ENCODE measurements around the gene WDR36.

WDR36 gene

GRCh38 chr5:111106320-111106948 is 14.3 kb downstream of the WDR36 start:
- no peak for DNase-seq

GRCh38 chr5:111107371-111107770 is 15.2 kb downstream of the WDR36 start:
- DNase-seq: no peak

GRCh38 chr5:111111956-111112355 is 19.8 kb downstream of the WDR36 start:
- DNase-seq: no peak

- DNase-seq: no peak
Observed at GRCh38 chr5:111113678-111114077, 21.5 kb downstream of the WDR36 start.

GRCh38 chr5:111115229-111115628 is 23.1 kb downstream of the WDR36 start:
- no peak for DNase-seq

DNA sequence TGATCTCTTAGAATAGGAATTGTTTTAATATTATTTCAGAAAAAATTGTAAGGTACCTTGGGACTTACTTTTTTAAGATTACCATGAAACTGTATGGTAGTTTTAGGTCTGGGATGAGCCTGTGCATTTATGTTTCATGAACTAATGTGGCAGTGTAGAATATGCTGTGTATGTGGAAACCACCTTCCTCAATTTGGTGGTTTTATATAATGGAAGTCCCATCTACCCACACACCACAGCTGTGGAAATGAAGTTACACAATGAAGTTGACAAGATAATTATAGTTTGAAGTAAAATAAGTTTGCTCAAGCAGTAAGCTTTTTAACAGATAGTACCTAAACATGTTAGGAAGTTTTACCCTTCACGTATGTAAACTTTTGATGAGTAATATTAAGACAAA is 24.4 kb downstream of the WDR36 start:
- DNase-seq: no peak

GRCh38 chr5:111117136-111117535 is 25.0 kb downstream of the WDR36 start:
- no peak for DNase-seq

- no peak for DNase-seq
Observed at GRCh38 chr5:111119221-111119620, 27.1 kb downstream of the WDR36 start.

- no peak for DNase-seq
Observed at GRCh38 chr5:111119856-111120255, 27.7 kb downstream of the WDR36 start.

GRCh38 chr5:111120911-111121310 is 28.8 kb downstream of the WDR36 start:
- DNase-seq: no peak

DNA sequence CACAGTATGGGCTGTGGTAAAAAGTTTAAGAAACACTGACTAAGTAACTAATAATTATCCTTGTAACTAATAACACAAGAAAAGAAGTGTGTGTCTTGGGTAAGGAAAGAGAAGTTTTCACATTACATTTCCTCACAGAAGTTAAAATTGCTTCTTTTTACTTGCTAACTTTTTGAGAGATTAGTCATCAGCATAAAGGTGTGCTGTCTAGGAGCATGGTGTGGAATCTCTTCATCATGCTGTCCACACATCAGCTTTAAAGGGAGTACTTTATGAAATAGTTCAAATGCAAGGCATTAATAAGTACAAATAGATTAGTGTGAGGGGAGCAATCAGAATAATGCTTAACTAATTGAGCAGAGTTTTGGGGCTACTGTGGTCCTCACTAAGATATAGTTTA is 29.8 kb downstream of the WDR36 start:
- no peak for DNase-seq

DNA sequence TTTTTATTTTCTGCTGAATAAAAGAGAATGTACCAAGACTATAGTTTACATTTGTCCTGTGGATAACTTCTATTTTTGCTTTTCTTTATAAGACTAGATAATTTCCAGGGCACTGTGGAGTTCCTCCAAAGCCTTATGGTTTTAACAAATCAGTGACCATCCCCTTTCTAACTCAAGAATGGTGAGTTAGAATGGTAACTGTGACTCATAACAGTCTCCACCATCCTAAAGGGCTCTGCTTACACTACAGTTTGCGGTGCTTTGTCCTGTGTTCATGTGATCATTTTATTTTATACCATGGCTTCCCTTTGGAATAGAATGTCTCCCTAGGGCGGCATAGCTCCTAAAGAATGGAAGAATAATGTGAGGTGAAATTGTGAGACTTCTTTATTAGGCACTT is 30.2 kb downstream of the WDR36 start:
- peak; percentile 14 for DNase-seq

- peak; percentile 14 for DNase-seq
Observed at GRCh38 chr5:111124793-111125192, 32.6 kb downstream of the WDR36 start.

DNA sequence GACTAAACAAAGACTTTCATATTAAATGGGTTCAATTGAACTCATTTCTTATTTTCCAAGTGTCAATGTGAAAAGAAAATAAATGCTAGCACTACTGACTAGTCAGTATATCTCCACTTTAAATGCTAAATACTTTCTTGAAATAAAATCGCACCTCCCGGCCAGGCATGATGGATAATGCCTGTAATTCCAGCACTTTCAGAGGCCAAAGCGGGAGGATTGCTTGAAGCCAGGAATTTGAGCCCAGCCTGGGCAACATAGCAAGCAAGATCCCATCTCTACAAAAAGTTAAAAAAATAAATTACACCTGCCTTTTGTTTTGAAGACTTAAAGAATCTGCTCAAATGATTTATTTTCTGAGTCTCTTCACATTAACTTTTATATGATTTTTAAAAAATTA is 34.7 kb downstream of the WDR36 start:
- no peak for DNase-seq

GRCh38 chr5:111127453-111128195 is 35.5 kb downstream of the WDR36 start:
- no peak for DNase-seq

DNA sequence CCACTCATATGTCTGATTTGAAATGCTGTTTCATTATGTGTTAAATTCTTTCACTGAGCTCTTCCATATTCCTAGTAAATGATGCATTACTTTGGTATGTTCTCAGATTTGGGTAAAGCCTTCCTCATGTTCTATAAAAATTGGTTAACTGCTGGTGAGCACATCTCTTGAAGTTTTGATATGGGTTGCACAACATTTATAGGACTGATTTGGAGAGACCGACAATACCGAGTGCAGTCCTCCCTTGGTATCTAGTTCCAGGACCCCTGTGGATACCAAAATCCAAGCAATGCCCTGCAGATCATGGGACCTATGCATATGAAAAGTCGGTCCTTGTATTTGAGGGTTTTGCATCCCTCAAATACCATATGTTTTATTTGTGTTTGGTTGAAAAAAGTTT is 37.8 kb downstream of the WDR36 start:
- DNase-seq: no peak

DNA sequence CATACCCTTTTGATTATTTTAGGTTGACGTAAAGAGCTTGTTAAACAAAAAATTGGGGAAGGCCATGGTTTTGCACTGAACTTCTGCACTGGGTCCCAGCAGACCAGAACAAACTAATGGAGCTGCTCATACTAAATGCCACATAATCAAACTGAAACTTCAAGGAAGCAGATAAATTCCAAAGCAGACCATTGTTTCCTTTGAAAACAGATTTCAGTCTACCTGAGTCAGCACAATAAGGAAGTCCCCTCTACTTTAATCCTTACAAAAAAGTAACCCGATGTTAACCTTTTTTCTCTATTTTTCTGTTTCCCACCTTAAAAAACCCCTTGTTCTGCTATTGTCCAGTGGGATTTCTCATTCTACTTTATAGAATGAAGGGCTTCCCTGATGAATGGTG is 39.2 kb downstream of the WDR36 start:
- DNase-seq: no peak

- no peak for DNase-seq
Observed at GRCh38 chr5:111132076-111132475, 39.9 kb downstream of the WDR36 start.

- no peak for DNase-seq
Observed at GRCh38 chr5:111132731-111133435, 40.7 kb downstream of the WDR36 start.

- DNase-seq: no peak
Observed at GRCh38 chr5:111133436-111133751, 41.2 kb downstream of the WDR36 start.

DNA sequence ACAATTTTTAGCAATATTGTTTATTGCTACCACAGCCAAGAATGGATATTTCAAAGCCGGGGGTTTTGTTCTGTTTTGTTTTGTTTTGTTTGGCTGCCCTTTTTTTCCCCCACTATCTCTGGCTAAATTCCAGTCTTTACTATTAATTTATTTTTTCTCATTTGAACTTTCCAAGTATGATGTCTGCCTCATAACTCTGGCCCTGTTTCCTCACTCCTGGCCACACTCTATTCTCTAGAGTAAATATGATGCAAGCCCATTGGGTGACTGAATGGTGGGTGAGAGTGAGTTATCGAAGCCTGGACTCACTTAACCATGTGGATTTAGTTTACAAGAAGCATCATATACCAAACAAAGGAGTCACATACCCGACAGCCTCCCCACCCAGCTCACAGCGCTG is 41.9 kb downstream of the WDR36 start:
- DNase-seq: no peak

DNA sequence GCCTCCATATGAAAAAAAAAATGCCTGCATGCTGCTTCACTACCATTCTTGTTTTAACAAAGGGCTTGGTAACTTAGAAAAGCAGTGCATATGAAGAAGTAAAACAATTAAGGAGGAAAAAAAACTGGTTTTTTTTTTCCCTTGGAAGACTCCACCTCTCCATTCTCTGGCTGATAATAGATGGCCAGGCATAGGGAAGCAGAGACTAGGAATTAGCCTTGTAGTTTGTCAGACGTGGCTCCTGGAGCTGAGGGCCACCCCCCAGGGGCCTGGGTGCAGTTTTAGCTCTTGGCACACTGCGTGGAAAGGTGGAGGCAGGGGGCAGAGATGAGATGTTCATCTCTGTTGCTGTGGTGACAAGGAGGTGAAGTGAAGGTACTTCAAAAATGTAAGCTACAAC is 42.7 kb downstream of the WDR36 start:
- DNase-seq: no peak

DNA sequence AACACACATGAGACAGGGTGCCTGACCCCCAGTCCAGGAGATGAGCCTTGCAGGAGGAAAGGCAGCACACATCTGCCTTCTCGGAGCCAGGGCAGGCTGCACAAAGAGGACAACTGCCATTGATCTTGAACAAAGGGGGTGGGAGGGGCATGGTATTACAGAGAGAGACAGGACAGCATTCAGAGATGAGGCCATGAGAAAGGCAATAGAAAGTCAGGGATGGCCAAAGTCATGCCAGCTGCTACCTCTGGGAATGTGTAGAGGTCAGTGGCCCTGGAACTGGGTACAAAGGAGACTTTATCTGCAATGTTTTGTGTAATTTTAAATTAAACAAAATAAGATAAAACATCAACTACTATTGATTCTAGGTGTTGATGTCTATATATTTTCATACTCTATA is 43.2 kb downstream of the WDR36 start:
- no peak for DNase-seq

GRCh38 chr5:111135946-111136345 is 43.8 kb downstream of the WDR36 start:
- no peak for DNase-seq

All from activated CD4-positive, alpha-beta T cell treated with anti-CD3 and anti-CD28 coated beads, Interleukin-2, amount 50 U/mL, for 16 hours (primary cell).